GM12801 (cell line): ENCODE measurements around the gene EPHA2.

ENCODE experiments used
- TF ChIP-seq, protein P1 (sequence below): IDR thresholded peaks from one replicate; pipeline ENCODE4 v1.5.1; 2011; ENCODE audit warnings: control low read depth; ENCODE audit not compliant: insufficient read length; ENCODE audit errors: extremely low read depth

EPHA2 gene

DNA sequence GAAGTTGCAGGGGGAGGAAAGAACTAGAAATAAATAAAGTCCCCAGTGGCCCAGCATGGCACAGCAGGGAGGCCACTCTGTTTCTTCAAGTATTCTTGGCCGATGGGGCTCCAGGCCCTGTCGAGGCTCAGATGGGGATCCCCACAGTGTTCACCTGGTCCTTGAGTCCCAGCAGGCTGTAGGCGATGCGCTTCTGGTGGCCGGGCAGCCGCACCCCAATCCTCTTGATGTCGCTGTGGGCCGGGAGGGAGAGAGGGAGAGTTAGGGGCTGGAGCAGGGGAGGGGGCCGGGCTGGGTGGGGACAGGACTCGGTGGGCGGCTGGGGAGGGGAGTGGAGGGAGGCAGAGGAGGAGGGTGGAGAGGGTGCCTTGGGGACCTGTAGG is 30.8 kb downstream of the EPHA2 start:
- TF ChIP-seq, protein P1, sequence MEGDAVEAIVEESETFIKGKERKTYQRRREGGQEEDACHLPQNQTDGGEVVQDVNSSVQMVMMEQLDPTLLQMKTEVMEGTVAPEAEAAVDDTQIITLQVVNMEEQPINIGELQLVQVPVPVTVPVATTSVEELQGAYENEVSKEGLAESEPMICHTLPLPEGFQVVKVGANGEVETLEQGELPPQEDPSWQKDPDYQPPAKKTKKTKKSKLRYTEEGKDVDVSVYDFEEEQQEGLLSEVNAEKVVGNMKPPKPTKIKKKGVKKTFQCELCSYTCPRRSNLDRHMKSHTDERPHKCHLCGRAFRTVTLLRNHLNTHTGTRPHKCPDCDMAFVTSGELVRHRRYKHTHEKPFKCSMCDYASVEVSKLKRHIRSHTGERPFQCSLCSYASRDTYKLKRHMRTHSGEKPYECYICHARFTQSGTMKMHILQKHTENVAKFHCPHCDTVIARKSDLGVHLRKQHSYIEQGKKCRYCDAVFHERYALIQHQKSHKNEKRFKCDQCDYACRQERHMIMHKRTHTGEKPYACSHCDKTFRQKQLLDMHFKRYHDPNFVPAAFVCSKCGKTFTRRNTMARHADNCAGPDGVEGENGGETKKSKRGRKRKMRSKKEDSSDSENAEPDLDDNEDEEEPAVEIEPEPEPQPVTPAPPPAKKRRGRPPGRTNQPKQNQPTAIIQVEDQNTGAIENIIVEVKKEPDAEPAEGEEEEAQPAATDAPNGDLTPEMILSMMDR = no peak

DNA sequence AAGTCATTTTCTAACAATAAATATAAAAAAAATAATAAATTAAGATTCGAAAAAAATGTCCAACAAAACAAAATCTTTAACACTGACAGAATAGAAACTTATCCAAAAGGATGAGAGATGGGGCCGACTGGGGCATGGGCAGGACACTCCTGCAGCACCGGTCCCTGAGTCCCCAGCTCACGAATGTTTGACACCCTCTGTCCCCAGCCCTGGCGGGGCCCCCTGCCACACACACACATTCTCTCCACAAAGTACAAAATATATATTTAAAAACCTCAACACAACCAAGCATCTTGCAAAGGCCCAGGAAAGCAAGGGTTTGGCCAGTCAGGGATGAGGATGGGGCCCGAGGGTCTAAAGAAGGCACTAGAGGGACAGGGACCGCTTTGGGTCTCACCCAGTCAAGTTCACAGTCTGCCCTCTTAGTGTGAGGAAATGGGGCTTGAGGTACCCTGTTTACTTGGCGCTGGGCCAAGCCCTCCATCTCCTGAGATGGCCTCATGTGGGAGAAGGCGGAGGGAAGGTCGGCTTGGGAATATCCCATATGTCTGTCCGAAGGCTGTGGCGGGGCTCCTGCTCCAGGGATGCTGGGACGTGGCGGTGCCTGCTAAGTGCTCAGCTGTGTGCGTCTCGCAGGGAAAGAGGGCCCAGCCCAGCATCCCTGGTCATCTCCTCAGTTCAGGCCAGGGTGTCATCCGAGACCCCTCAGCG is 31.3 kb downstream of the EPHA2 start:
- TF ChIP-seq, protein P1 = no peak

DNA sequence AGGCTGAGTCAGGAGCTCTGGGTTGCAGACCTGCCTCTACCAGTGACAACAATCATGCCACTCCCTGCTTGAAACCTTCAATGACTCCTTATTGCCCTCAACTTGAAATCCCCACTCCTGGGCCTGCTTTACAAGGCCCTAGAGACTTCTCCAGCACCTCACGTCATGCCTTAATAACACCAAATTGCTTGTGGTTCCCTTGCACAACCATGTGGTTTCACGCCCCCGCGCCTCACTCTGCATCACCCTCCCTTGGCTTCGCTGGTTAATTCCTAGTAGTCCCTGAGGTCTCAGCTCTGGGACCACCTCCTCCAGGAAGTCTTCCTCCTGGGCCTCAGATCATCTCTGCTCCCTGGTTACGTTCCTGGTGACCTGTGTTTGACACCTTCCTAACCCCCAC is 33.0 kb downstream of the EPHA2 start:
- TF ChIP-seq, protein P1 = no peak

DNA sequence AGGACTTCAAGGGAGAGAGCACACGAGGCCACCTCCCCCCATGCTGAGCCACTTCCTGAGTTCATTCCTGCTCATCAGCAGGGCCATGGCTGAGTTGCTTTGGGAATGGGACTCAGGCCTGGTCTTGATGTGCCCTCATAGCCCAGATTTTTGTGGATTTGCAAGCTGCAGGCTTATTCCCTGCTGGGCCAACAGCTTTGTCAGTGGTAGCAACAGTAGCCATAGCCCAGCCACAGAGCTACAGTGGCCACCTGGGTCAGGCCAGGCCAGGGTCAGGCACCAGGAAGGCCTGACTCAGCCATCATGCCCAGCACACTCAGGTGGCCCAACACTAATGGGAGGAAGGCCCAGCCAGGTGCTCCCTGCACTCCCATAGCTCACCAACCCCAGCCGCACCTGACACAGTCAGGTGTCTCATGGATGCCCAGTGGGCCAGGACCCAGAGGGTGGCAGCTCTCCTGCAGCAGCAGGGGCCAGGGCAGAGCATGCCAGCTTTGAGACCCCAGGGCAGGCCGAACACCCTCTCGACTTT is 33.5 kb downstream of the EPHA2 start:
- TF ChIP-seq, protein P1 = no peak

DNA sequence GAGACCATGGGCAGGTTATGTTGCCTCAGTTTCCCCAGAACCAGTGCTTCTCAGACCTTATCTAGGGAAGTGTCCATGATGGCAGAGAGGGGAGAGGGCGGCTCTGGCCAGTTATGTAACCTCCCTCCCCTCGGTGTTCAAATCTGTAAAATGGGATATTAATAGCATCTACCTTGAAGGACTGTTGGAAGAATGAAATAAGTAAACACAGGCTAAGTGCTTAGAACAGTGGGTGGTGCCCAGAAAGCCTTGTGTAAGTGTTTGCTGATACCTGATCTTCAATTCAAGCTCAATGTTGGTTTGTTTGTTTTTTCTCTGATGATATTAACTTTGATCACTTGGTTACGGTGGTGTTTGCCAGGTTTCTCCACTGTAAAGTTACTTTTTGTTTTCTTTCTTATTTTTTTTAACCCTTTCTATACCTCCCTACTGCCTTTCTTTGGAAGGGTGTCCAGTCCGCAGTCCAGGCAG is 34.9 kb downstream of the EPHA2 start:
- TF ChIP-seq, protein P1 = no peak

DNA sequence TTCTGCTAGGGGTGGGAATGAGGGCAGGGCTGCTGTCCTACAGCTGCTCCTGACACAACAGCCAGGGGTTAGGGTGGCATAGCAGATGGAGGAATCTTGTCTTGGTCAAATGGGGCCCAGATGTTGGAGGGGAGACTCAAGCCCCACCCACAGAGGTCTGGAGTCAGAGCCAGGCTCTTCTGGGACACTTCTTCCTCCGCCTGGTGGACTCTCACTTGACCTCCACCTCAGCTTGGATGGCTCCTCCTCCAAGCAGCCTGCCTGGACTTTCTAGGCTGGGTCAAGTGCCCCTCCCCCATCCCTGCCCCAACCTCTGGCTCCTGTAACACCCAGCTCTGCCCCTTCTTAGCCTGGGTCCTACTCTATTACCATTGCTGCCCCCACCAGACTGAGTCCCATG is 35.5 kb downstream of the EPHA2 start:
- TF ChIP-seq, protein P1 = no peak

DNA sequence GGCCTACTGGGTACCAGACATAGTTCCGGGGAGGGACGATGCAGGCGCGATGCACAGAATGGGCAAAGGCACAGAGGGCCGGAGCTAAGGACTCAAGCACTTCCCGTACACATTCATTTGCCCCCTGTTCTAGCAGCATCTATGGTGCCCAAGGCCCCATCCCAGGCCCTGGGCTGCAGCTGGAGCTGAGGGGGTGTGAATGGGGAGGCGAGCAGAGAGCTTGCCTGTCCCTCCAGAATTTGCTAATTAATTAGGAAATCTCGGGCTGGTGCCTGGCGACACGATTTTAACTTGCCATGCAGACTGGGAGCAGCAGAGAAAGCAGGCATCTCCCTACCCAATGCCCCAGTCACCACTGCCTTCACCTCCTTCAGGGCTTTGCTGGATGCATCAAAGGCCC is 35.9 kb downstream of the EPHA2 start:
- TF ChIP-seq, protein P1 = no peak
